Umbilical cord (tissue), 2 donors: ENCODE results near the gene TRIM24. TPM values are rescaled to one million over a fixed set of nuclear protein-coding genes. Genes with fewer than 3 reads are reported as not detected.
"Not testable (repeated sequence)": the region's sequence is repeated elsewhere in the genome, so short reads cannot be mapped to it uniquely, and the experiment has no call there.

Experiments used
- DNase-seq: peaks from one replicate; pipeline ENCODE4 v3.0.0-alpha.2; 2015; ENCODE audit warnings: low spot score
- total RNA-seq: library from RNA; depleted of rRNA; stranded (reverse); fragments of >200 nt; gene quantifications from one replicate; pipeline ENCODE4 v1.2.3, GENCODE V29; 2014; ENCODE audit warnings: low replicate concordance; ENCODE audit not compliant: insufficient read depth

TRIM24 gene
- total RNA-seq, 1 donor from 2014 or later = 20.0 TPM

DNA sequence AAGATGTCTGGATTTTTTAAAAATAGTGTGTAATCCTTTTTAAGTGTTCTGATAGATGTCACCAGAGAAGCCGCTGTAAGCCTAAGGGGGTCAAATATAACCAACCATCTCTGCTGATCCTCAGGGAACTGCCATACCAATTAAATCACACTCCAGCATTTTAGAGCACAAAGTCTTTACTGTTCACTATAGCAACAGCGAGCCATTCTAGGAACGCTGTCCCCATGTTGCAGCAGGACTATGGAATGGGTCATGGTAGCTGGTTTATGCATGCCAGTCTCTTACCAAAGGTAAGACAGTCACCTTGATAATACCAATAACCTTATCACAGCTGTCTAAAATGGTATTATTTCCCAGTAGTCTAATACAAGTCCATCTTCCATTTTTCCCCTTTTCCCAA, 33.5 kb downstream of the TRIM24 start:
- DNase-seq = no peak

GRCh38 chr7:138495485-138495884, 35.4 kb downstream of the TRIM24 start:
- DNase-seq = no peak

DNA sequence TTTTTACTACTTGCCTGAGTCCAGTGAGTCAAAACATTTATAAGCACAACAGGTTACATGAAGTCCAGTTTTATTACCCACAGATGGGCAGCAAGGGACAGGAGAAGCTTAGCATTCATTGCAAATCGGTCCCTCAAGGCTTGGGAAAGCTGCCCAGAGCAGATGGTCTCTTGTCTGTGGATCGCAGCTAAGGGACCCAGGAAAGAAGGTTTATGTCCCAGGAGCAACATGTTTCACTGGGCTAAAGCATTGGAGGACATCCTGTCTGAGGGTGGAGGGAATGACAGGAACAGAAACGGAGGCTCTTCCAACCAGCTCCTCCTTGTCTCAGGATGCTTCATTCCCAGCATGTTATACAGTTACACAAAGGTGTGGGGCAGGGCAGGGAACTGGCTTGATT, 39.3 kb downstream of the TRIM24 start:
- DNase-seq = no peak

- DNase-seq = not testable (repeated sequence)
Observed at GRCh38 chr7:138500303-138500702, 40.2 kb downstream of the TRIM24 start.

- no peak for DNase-seq
Observed at GRCh38 chr7:138500892-138501291, 40.8 kb downstream of the TRIM24 start.

DNA sequence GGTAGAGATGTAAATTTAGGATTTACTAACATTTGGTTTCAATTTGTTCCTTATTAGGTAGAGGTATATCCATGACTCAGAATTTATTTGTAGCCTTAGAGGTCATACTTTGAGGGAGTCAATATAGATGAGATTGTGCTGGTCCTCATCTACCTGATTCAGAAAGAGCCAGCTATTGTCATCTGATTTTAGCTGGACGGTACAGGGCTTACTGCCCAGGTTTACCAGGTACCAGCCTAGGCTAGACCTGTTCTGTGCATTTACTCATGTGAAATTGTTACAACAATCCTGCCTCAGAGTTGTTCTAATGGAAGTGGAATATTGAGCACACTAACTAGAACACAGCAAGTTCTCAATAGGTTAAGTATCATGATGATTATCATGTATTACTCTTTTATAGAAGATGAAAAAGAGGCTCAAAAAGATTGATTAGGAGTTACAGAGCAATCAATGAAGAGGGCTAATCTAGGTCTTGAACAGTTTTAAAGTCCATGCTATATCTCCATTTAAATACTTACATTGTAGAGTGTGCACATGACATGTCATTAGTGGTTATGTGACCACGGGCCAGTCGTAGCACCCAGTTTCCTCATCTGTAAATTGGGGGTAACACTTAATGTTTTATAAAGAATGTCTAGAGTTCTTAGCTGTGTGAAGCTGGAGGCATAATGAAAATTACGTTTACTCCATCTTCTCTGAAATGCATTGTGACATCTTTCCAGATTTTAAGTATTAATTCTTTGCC, 42.1 kb downstream of the TRIM24 start:
- DNase-seq = no peak

- DNase-seq = no peak
Observed at GRCh38 chr7:138505361-138505873, 45.4 kb downstream of the TRIM24 start.

- DNase-seq = no peak
Observed at GRCh38 chr7:138506764-138507163, 46.7 kb downstream of the TRIM24 start.

- DNase-seq = no peak
Observed at GRCh38 chr7:138510003-138510402, 49.9 kb downstream of the TRIM24 start.

DNA sequence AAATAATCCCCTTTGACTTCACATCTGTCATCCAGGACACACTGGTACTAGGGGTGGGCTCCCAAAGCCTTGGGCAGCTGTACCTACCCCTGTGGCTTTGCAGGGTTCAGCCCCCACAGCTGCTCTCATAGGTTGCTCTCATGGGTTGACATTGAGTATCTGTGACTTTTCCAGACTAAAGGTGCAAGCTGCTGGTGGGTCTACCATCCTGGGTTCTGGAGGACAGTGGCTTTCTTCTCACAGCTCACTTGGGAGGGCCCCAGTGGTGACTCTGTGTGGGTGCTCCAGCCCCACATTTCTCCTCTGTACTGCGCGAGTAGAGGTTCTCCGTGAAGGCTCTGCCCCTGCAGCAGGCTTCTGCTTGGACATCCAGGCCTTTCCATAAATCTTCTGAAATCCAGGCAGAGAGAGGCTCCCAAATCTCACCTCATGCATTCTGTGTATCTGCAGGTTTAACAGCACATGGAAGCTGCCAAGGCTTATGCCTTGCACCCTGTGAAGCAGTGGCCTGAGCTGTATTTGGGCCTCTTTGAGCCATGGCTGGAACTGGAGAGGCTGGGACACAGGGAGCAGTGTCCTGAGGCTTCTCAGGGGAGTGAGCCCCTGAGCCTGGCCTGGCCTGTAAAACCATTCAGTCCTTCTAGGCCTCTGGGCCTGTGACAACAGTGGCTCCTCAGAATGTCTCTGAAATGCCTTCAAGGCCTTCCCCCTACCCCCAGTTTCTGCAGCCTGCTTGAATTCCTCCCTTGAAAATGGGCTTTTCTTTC, 52.2 kb downstream of the TRIM24 start:
- DNase-seq = no peak

- no peak for DNase-seq
Observed at GRCh38 chr7:138512885-138513284, 52.8 kb downstream of the TRIM24 start.

DNA sequence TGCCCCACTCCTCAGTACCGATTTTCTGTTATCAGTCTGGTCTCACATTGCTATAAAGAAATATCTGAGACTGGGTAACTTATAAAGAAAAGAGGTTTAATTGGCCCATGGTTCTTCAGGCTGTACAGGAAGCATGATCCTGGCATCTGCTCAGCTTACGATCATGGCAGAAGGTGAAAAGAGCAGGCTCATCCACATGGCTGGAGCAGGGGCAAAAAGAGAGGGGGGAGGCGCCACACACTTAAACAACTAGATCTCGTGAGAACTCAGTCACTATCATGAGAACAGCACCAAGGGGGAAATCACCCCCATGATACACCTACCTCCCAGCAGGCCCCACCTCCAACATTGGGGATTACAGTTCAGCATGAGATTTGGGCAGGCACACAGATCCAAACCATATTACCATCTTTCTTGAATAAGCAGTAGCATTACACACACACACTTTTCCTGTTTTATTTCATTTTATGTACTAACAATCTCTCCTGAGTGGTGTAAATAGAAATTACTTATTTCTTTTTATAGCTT, 53.3 kb downstream of the TRIM24 start:
- DNase-seq = no peak

- no peak for DNase-seq
Observed at GRCh38 chr7:138514044-138514443, 54.0 kb downstream of the TRIM24 start.

- DNase-seq = no peak
Observed at GRCh38 chr7:138515001-138515528, 55.0 kb downstream of the TRIM24 start.

DNA sequence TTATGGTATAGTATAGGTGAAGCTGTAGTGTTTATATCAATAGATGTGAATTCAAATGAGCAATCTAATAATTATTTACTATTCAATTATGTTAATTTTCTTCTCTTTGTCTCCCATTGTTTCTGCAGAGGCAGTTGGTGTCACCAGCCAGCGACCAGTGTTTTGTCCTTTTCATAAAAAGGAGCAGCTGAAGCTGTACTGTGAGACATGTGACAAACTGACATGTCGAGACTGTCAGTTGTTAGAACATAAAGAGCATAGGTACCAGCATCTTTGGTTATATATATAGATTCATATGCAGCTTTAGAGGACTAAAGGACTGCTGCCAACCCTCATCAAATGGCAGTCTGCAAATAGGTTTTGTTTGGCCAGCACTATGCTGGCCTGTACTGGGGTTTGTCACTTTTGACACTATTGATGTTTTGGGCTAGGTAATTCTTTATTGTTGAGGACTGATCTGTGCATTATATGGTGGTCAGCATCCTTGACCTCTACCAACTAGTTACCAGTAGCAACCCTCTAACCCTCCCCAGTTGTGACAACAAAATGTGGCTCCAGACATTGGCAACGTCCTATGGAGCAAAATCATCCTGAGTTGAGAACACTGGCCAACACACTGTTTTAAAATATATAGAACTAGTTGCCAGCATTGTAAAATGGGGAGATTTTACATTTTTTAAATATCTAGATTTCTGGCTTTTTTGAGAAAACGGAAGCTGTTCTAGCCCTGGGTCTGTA, 59.2 kb downstream of the TRIM24 start:
- DNase-seq = no peak

DNA sequence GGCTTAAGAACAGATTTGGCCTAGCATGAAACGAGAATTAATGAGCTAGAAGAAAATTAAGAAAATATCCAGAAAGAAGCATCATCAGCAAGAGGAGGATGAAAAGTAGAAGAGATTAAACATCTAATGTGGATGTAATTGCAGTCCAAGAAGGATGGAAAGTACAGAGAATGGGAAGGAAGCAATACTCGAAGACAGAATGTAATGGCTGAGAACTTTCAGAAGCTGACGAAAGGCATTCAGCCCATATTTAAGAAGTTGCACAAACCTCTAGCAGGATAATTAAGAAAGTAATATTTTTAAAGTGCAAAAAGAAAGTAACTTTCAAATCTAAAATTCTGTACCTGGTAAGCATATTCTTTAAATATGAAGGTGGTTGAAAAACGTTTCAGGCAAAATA, 60.7 kb downstream of the TRIM24 start:
- DNase-seq = no peak

GRCh38 chr7:138521837-138522461, 61.9 kb downstream of the TRIM24 start:
- DNase-seq = no peak

GRCh38 chr7:138524259-138524658, 64.2 kb downstream of the TRIM24 start:
- DNase-seq = no peak

GRCh38 chr7:138525757-138526156, 65.7 kb downstream of the TRIM24 start:
- DNase-seq = no peak

DNA sequence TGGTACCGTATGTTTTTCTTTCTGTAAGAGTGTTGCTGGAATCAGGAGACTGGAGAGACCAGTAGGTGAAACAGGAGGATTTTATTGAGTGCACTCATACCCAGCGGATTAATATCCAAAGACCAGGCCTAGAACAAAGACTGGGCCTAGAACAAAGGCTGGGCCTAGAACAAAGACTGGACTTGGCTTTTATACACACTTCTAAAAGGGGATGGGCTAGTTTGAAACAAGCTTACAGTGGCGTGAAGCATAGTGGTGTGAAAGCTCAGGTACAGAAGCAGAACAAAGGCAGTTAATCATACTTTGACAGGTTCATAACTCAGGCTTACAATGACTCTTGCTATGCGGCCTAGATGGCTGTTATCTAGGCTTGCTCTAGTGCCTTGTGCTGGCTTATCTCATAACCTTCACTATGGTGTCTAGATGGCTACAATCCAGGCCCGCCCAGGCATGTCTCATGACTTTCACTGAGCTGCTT, 67.7 kb downstream of the TRIM24 start:
- DNase-seq = no peak

- not testable (repeated sequence) for DNase-seq
Observed at GRCh38 chr7:138536833-138537232, 76.8 kb downstream of the TRIM24 start.
